GM23338 (cell line): ENCODE results near the gene SYCP2. TPM values are rescaled to one million over a fixed set of nuclear protein-coding genes. Genes with fewer than 3 reads are reported as not detected.
A peak's percentile ranks its signal among the peaks of the same experiment; 100 is the strongest.

Source experiments
- ATAC-seq: fragments of 200-7000 bp; cut with Tn5 transposase; 3 replicates; pipeline ENCODE4 v1.9.1; 2020
- DNase-seq: peaks from one replicate; pipeline ENCODE4 v3.0.0-alpha.2; 2015; ENCODE audit warnings: low spot score
- H2AFZ ChIP-seq: fragments of 200-600 bp; sonication (generic); 2 replicates; pipeline ENCODE4 v1.8.0; 2016; ENCODE audit warnings: antibody characterized with exemption, mild to moderate bottlenecking, moderate library complexity
- H3F3A ChIP-seq: fragments of 200-600 bp; sonication (generic); replicated peaks from 2 replicates; pipeline ENCODE4 v1.8.0; 2017; ENCODE audit warnings: antibody characterized with exemption, mixed run types, low read depth
- H3K27ac ChIP-seq: fragments of 200-600 bp; sonication (generic); 2 replicates; pipeline ENCODE4 v1.6.1; 2016; ENCODE audit warnings: low read depth
- H3K27me3 ChIP-seq: fragments of 200-600 bp; sonication (generic); 2 replicates; pipeline ENCODE4 v1.8.0; 2016; ENCODE audit warnings: mild to moderate bottlenecking, mixed run types, moderate library complexity; ENCODE audit not compliant: insufficient read depth
- H3K36me3 ChIP-seq: fragments of 200-600 bp; sonication (generic); 2 replicates; pipeline ENCODE4 v1.8.0; 2016; ENCODE audit warnings: mild to moderate bottlenecking; ENCODE audit not compliant: insufficient read depth
- H3K4me1 ChIP-seq: fragments of 200-600 bp; sonication (generic); 2 replicates; pipeline ENCODE4 v1.8.0; 2016; ENCODE audit warnings: mild to moderate bottlenecking, moderate library complexity; ENCODE audit not compliant: insufficient read depth
- H3K4me2 ChIP-seq: fragments of 200-600 bp; sonication (generic); 2 replicates; pipeline ENCODE4 v1.7.1; 2017; ENCODE audit warnings: mixed run types
- H3K4me3 ChIP-seq: fragments of 200-600 bp; sonication (generic); 2 replicates; pipeline ENCODE4 v1.6.1; 2016; ENCODE audit warnings: mixed run types
- H3K79me2 ChIP-seq: fragments of 200-600 bp; sonication (generic); replicated peaks from 2 replicates; pipeline ENCODE4 v1.8.0; 2017; ENCODE audit warnings: mild to moderate bottlenecking; ENCODE audit not compliant: insufficient read depth
- H3K9me2 ChIP-seq: fragments of 200-600 bp; sonication (generic); 2 replicates; pipeline ENCODE4 v1.8.0; 2017; ENCODE audit not compliant: insufficient read depth
- H4K20me1 ChIP-seq: fragments of 200-600 bp; sonication (generic); replicated peaks from 2 replicates; pipeline ENCODE4 v1.8.0; 2017; ENCODE audit warnings: mild to moderate bottlenecking; ENCODE audit not compliant: insufficient read depth
- H3K27ac Mint-ChIP-seq: 2 replicates; pipeline ENCODE4 v1.8.0; 2020; ENCODE audit warnings: inconsistent platforms, mild to moderate bottlenecking, moderate library complexity, mixed read lengths
- H3K27me3 Mint-ChIP-seq: 3 replicates; pipeline ENCODE4 v1.8.0; 2022; ENCODE audit warnings: low read depth, mild to moderate bottlenecking, moderate library complexity, mixed read lengths, inconsistent platforms; ENCODE audit not compliant: insufficient read depth, poor library complexity
- H3K36me3 Mint-ChIP-seq: 3 replicates; pipeline ENCODE4 v1.8.0; 2021; ENCODE audit warnings: low read depth, mild to moderate bottlenecking, inconsistent platforms, moderate library complexity, mixed read lengths
- H3K4me1 Mint-ChIP-seq: 3 replicates; pipeline ENCODE4 v1.8.0; 2020; ENCODE audit warnings: mild to moderate bottlenecking, inconsistent platforms, mixed read lengths
- H3K4me3 Mint-ChIP-seq: 3 replicates; pipeline ENCODE4 v1.8.0; 2021; ENCODE audit warnings: moderate library complexity, mild to moderate bottlenecking, inconsistent platforms, mixed read lengths
- H3K9me3 Mint-ChIP-seq: 3 replicates; pipeline ENCODE4 v1.8.0; 2020; ENCODE audit warnings: moderate library complexity, mild to moderate bottlenecking, inconsistent platforms, mixed read lengths
- CREB1 ChIP-seq: fragments of 250-450 bp; sonication (Bioruptor Pico); IDR thresholded peaks from 2 replicates; pipeline ENCODE4 v1.5.0; 2020; ENCODE audit warnings: low read depth, mild to moderate bottlenecking, moderate library complexity
- CTCF ChIP-seq, 2 experiments: fragments of 200-600 bp in 1 of 2; sonication (generic) in 1 of 2; conservative IDR thresholded peaks; 2 replicates each; pipeline versions ENCODE4 v1.5.1 to v1.6.1; 2016 to 2017; ENCODE audit warnings: antibody characterized with exemption in 2 of 2, low read depth in 2 of 2, mild to moderate bottlenecking in 2 of 2, moderate library complexity in 1 of 2
- ETS1 ChIP-seq: IDR thresholded peaks from 2 replicates; pipeline ENCODE4 v1.6.1; 2016; ENCODE audit warnings: antibody characterized with exemption
- EZH2 ChIP-seq: fragments of 200-600 bp; sonication (generic); IDR thresholded peaks from one replicate; pipeline ENCODE4 v1.8.0; 2017; ENCODE audit warnings: antibody characterized with exemption, mild to moderate bottlenecking, low read depth; ENCODE audit not compliant: unreplicated experiment
- EZH2phosphoT487 ChIP-seq: fragments of 200-600 bp; sonication (generic); IDR thresholded peaks from one replicate; pipeline ENCODE4 v1.8.1; 2018; ENCODE audit warnings: antibody characterized with exemption; ENCODE audit not compliant: unreplicated experiment
- JUNB ChIP-seq: IDR thresholded peaks from one replicate; pipeline ENCODE4 v1.6.1; 2016; ENCODE audit warnings: antibody characterized with exemption; ENCODE audit not compliant: unreplicated experiment
- NANOG ChIP-seq: IDR thresholded peaks from 2 replicates; pipeline ENCODE4 v1.6.1; 2016; ENCODE audit warnings: antibody characterized with exemption, borderline replicate concordance
- POLR2AphosphoS5 ChIP-seq: IDR thresholded peaks from 2 replicates; pipeline ENCODE4 v1.6.1; 2016; ENCODE audit warnings: antibody characterized with exemption, low read depth
- REST ChIP-seq: IDR thresholded peaks from one replicate; pipeline ENCODE4 v1.6.1; 2018; ENCODE audit warnings: antibody characterized with exemption; ENCODE audit not compliant: unreplicated experiment
- STAT1 ChIP-seq: IDR thresholded peaks from one replicate; pipeline ENCODE4 v1.6.1; 2016; ENCODE audit warnings: antibody characterized with exemption; ENCODE audit not compliant: unreplicated experiment
- ZNF114 ChIP-seq: fragments of 250-450 bp; sonication (Bioruptor Pico); IDR thresholded peaks from 2 replicates; pipeline ENCODE4 v1.5.0; 2020; ENCODE audit warnings: mild to moderate bottlenecking, moderate library complexity
- ZNF331 ChIP-seq: fragments of 250-450 bp; sonication (Bioruptor Pico); IDR thresholded peaks from 2 replicates; pipeline ENCODE4 v1.5.0; 2020; ENCODE audit warnings: low read depth, mild to moderate bottlenecking, moderate library complexity
- ZNF462 ChIP-seq: fragments of 250-450 bp; sonication (Bioruptor Pico); IDR thresholded peaks from 2 replicates; pipeline ENCODE4 v1.5.0; 2020; ENCODE audit warnings: mild to moderate bottlenecking, moderate library complexity
- polyA plus RNA-seq: library from polyadenylated mRNA; unstranded; fragments of >200 nt; fragmentation: Nextera tagmentation; extraction: Ambion mirVana; gene quantifications from 2 replicates; pipeline ENCODE4 v1.2.1, GENCODE V29; 2016
- total RNA-seq: library from RNA; depleted of rRNA; stranded (reverse); fragments of >200 nt; shearing (Covaris generic); gene quantifications from 2 replicates; pipeline ENCODE4 v1.2.3, GENCODE V29; 2014

SYCP2 gene
- total and polyA plus RNA-seq, 2 experiments from 2014 or later: 0.50 to 2.1 TPM

GRCh38 chr20:59940956-59941294 is 7.5 kb upstream of the SYCP2 start:
- peak; percentile 4; the same call in 2 of the 3 replicates for ATAC-seq
- no peak for DNase-seq

More at GRCh38 chr20:59940956-59941294, 7.5 kb upstream of the SYCP2 start:
- peaks cover 12% of the 10 kb centered on the region for H3K9me3 Mint-ChIP-seq
- Histone ChIP-seq H3K4me2 (peak overlapping the region; percentile 86), H3K27ac (peak overlapping the region; percentile 92), H3K4me3 (peak overlapping the region; percentile 74), H2AFZ (peak overlapping the region; percentile 94), H3K79me2 (peaks cover 12% of the 10 kb centered on the region; the same call in 1 of the 2 replicates), H4K20me1 (peaks cover 11% of the 10 kb centered on the region; the same call in 1 of the 2 replicates), H3K27me3 (peaks cover 35% of the 10 kb centered on the region), H3F3A (no peaks in the 10 kb centered on the region), H3K9me2 (no peaks in the 10 kb centered on the region), H3K4me1 (peaks cover 14% of the 10 kb centered on the region), H3K36me3 (peaks cover 16% of the 10 kb centered on the region; the same call in 1 of the 2 replicates)
- peaks cover 24% of the 10 kb centered on the region for H3K27me3 Mint-ChIP-seq
- peaks cover 27% of the 10 kb centered on the region for H3K36me3 Mint-ChIP-seq
- H3K4me1 Mint-ChIP-seq: peaks cover 20% of the 10 kb centered on the region
- peak overlapping the region; percentile 98 for H3K27ac Mint-ChIP-seq
- H3K4me3 Mint-ChIP-seq: peak overlapping the region; percentile 92
- TF ChIP-seq JUNB: no peak
- no peak for TF ChIP-seq EZH2phosphoT487
- TF ChIP-seq EZH2: no peak
- TF ChIP-seq ZNF114 (CRISPR knock-in tag): no peak
- no peak for TF ChIP-seq REST
- TF ChIP-seq CREB1 (CRISPR knock-in tag): no peak
- no peak for TF ChIP-seq CTCF (conservative IDR thresholded peaks at IDR 0.05; ENCODE audit: low read depth in 2 of 2)
- TF ChIP-seq ZNF462 (CRISPR knock-in tag): no peak
- TF ChIP-seq POLR2AphosphoS5: no peak
- no peak for TF ChIP-seq STAT1
- TF ChIP-seq ZNF331 (CRISPR knock-in tag): no peak
- no peak for TF ChIP-seq ETS1
- no peak for TF ChIP-seq NANOG
